Measurements from ENCODE around the gene TP53I11.

Gene TP53I11

DNA sequence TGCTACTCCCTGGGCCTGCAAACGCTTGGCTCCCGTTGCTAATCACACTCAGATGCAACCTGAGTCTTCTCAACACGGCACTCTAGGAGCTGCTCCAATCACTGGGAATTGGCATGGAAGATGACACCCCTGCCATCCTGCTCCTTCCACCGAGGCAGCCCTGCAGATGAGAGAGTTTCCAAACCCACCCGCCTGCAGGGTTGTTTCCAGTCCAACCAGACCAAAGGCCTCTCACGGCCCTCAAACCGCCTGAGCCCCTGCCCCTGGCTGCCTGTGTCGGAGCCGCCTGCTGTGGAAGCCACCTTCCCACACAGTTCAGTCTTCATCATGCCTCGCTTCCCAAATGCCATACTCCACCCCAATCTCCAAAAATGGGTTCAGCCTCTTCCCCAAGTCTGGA, 36.8 kb upstream of the TP53I11 start:
- DNase-seq (ENCODE audit: low read depth), result no peak

DNA sequence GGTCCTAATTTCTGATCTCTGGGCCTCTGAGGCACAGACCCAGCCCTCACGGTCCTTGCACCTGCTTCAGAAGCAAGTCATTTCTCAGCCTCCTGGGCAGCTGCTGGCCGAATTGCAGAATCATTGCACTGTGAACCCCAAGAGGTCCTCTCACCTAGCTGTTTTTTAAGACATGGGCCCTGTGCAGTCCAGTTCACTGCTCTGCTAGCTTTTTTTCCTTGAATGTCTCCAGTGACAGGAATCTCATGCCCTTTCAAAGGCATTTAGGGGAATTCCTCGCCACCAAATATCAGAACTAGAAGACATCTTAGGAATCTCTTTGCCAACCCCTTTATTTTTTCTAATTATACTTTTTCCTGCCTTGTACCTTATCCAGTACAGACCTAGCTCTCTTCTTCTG, 35.6 kb upstream of the TP53I11 start:
- H3K4me3 ChIP-seq (ENCODE audit: low read length), result no peak overlapping the region
- DNase-seq (ENCODE audit: low read depth), result no peak
- TF ChIP-seq, protein P1, sequence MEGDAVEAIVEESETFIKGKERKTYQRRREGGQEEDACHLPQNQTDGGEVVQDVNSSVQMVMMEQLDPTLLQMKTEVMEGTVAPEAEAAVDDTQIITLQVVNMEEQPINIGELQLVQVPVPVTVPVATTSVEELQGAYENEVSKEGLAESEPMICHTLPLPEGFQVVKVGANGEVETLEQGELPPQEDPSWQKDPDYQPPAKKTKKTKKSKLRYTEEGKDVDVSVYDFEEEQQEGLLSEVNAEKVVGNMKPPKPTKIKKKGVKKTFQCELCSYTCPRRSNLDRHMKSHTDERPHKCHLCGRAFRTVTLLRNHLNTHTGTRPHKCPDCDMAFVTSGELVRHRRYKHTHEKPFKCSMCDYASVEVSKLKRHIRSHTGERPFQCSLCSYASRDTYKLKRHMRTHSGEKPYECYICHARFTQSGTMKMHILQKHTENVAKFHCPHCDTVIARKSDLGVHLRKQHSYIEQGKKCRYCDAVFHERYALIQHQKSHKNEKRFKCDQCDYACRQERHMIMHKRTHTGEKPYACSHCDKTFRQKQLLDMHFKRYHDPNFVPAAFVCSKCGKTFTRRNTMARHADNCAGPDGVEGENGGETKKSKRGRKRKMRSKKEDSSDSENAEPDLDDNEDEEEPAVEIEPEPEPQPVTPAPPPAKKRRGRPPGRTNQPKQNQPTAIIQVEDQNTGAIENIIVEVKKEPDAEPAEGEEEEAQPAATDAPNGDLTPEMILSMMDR (IDR thresholded peaks at IDR 0.05; ENCODE audit: insufficient read depth, low read depth, low read length, missing control alignments), result no peak

More for the DNA sequence above, 36.8 kb upstream of the TP53I11 start:
- TF ChIP-seq, protein P1 (IDR thresholded peaks at IDR 0.05; ENCODE audit: insufficient read depth, low read depth, low read length, missing control alignments), result no peak
- H3K4me3 ChIP-seq (ENCODE audit: low read length), result no peak overlapping the region

DNA sequence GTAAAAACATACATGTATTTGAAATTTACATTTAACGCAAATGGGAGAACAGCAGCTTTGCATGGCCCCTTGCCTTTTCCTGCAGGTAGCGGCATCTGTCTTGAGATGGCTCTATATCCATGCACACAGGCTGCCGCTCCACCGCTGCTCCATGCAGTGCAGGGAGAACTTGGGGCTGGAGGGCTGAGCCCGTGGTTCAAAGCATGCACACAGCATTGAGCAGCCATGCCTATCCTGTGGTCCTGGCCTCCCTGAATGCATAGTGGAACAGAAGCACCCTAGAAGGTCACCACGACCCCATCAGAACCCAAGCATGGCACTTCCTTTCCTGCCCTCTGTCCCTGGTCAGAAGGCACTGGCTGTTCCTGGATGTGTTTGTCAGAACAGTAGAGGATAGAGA, 35.0 kb upstream of the TP53I11 start:
- TF ChIP-seq, protein P1 (IDR thresholded peaks at IDR 0.05; ENCODE audit: insufficient read depth, low read depth, low read length, missing control alignments), result no peak
- DNase-seq (ENCODE audit: low read depth), result no peak
- H3K4me3 ChIP-seq (ENCODE audit: low read length), result no peak overlapping the region

DNA sequence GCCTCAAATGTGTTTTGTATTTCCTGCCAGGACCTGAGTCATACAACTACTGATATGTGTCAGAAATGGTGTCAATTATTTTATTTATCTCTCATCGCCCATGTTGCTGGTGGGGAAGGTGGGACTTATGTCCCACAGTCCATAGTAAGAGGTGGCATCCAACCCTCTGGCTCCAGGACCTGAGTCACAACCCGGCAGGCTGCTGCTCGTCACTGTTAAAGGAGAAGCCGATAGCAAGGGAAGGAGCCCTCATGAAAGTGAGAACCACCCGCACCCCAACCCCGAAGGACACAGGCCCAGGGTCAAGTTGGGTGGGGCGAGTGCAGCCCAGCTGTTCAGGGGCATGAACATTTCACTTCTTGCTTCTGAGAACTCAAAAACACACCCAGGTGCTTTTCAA, 33.1 kb upstream of the TP53I11 start:
- H3K4me3 ChIP-seq (ENCODE audit: low read length), result no peak overlapping the region

DNA sequence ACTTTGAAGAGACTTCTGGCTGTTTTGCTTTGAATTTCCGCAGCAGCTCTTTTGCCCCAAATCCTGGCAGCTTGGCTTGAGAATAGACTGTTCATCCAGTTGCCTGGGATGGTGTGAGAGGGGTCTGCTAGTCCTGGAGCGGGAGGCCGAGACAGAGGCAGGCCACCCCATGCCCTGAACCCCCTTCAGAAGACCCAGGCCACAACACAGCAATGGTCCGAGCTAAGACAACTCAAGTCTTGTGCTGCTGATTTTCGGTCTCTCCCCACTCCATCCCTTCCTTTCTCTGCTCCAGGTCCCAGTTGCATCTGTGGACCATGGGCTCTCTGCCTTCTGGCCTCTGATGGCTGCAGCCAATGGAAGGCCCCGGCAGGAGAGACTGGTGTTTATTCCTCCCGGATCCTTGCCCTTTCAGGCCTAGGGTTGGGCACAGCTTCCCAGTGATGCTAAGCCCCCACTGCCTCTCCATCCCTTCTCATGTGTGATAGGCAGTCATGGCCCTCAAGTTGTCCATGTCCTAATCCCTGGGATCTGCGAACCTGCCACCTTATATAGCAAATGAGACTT, 31.9 kb upstream of the TP53I11 start:
- H3K4me3 ChIP-seq (ENCODE audit: low read length), result no peak overlapping the region
- TF ChIP-seq, protein P1 (IDR thresholded peaks at IDR 0.05; ENCODE audit: insufficient read depth, low read depth, low read length, missing control alignments), result no peak
- DNase-seq (ENCODE audit: low read depth), result no peak

More for the DNA sequence above, 33.1 kb upstream of the TP53I11 start:
- DNase-seq (ENCODE audit: low read depth), result no peak
- TF ChIP-seq, protein P1 (IDR thresholded peaks at IDR 0.05; ENCODE audit: insufficient read depth, low read depth, low read length, missing control alignments), result no peak

DNA sequence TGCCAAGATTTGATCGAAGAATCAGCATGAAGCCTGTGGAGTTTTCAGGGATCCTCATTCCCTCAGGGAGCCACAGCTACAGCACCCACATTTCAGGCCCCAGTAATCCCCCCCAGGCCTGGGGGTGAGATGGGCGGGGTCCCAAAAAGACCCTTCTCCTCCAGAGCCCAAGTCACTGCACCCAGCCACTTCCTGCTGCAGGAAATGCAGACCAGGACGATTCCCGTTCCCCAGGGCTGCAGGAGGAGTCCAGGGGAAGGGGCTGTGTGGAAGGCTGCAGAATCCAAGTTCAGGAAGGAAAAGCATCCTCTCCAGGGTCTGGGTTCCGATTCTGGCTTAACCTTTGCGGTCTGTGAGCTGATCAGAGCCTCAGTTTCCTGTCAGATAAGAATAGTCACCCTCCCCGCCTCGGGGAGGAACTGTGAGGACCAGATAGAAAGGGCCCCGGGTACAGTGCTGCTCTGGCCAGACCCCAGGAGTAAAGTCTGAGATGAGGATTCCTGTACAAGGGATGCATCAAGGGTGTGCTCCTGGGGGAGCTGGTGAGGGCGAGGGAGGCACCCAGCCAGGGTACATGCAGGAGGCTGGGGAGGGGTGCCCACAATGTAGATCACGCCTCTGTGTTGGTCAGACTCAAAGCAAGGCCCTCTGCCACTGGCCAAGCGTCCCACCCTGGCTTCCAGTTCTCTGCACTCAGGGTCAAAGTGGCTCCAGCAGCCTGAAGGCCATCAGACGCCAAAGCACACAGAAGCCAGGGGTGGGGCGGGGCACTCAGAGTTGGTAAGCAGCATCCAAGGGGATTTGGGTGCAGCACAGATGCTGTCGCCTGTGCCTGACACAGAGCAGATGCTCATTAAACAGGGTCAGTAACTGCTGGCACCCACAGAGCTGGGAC, 30.1 kb upstream of the TP53I11 start:
- H3K4me3 ChIP-seq (ENCODE audit: low read length), result no peak overlapping the region
- no peak for DNase-seq (ENCODE audit: low read depth)
- TF ChIP-seq, protein P1 (IDR thresholded peaks at IDR 0.05; ENCODE audit: insufficient read depth, low read depth, low read length, missing control alignments), result no peak
